ENCODE measurements around the gene LRRC47. TPM values are rescaled to one million over a fixed set of nuclear protein-coding genes. Genes with fewer than 3 reads are reported as not detected.

LRRC47 gene
- total RNA-seq, 5 donors from 2014 or later (not counting 1 experiment from before 2014, with no cell fraction given): 37.3 to 49.1 (median 44.5) TPM

DNA sequence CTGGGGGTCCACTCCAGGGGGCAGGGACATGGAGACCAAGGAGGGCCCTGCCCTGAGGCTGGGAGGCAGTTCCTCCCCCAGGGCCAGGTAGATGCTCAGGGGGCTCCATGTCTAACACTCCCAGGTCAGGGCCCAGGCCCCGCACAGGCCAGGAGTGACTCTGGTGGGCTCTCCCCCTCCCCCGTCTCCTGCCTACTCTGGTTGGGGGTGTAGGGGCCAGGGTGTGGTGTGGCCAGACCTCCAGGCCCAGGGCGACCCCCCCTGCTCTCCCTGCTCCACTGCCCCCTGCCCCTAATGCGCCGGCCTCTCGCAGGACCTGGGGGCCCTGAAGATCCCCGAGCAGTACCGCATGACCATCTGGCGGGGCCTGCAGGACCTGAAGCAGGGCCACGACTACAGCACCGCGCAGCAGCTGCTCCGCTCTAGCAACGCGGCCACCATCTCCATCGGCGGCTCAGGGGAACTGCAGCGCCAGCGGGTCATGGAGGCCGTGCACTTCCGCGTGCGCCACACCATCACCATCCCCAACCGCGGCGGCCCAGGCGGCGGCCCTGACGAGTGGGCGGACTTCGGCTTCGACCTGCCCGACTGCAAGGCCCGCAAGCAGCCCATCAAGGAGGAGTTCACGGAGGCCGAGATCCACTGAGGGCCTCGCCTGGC lies 63.7 kb downstream of the LRRC47 start:
- no peaks in the 10 kb centered on the region for H3K4me1 ChIP-seq (ENCODE audit: control insufficient read depth in 1 of 2, extremely low read depth in 1 of 2, insufficient read depth in 2 of 2, low read length in 2 of 2)
- POLR2A ChIA-PET: no interaction called here
- no peaks in the 10 kb centered on the region for H3K9me3 ChIP-seq

GRCh38 chr1:3731583-3732433 lies 64.5 kb downstream of the LRRC47 start:
- Histone ChIP-seq H3K4me3 (ENCODE audit: control insufficient read depth in 1 of 2, extremely low read depth in 1 of 2, low read length in 1 of 2) (no peak overlapping the region), H3K27me3 (replicated peaks in 1 of 2; ENCODE audit: control insufficient read depth in 2 of 2, extremely low read depth in 1 of 2, insufficient read depth in 2 of 2, low read length in 1 of 2) (peaks cover 0 to 47% of the 10 kb centered on the region in 2 experiments), H3K9me3 (no peaks in the 10 kb centered on the region), H3K4me1 (ENCODE audit: control insufficient read depth in 1 of 2, extremely low read depth in 1 of 2, insufficient read depth in 2 of 2, low read length in 2 of 2) (no peaks in the 10 kb centered on the region), H3K27ac (ENCODE audit: low read length) (no peak overlapping the region), H3K36me3 (ENCODE audit: control insufficient read depth in 2 of 2, extremely low read depth in 1 of 2, insufficient read depth in 1 of 2, low read length in 1 of 2) (peaks cover 0 to 6% of the 10 kb centered on the region in 2 donors)
- Mint-ChIP-seq H3K4me1 (no peaks in the 10 kb centered on the region), H3K9me3 (no peaks in the 10 kb centered on the region), H3K4me3 (no peak overlapping the region), H3K27me3 (peaks cover 3 to 7% of the 10 kb centered on the region in 2 donors), H3K36me3 (peaks cover under 1% of the 10 kb centered on the region), H3K27ac (no peak overlapping the region)
- CTCF ChIA-PET: no interaction called here
- DNase-seq (no peak), ATAC-seq (replicated peaks in 1 of 4) (no peak)
- POLR2A ChIA-PET: no interaction called here
- 90% methylated on average over 18 of the region's 25 CpGs for WGBS (ENCODE audit: insufficient coverage)

More for the DNA sequence above, 63.7 kb downstream of the LRRC47 start:
- DNase-seq (no peak), ATAC-seq (replicated peaks in 1 of 4) (no peak)
- H3K4me1 Mint-ChIP-seq: no peaks in the 10 kb centered on the region
- Histone ChIP-seq H3K36me3 (ENCODE audit: control insufficient read depth in 2 of 2, extremely low read depth in 1 of 2, insufficient read depth in 1 of 2, low read length in 1 of 2) (peaks cover 0 to 6% of the 10 kb centered on the region in 2 donors), H3K27me3 (replicated peaks in 1 of 2; ENCODE audit: control insufficient read depth in 2 of 2, extremely low read depth in 1 of 2, insufficient read depth in 2 of 2, low read length in 1 of 2) (peaks cover 0 to 39% of the 10 kb centered on the region in 2 experiments), H3K27ac (ENCODE audit: low read length) (no peak overlapping the region), H3K4me3 (ENCODE audit: control insufficient read depth in 1 of 2, extremely low read depth in 1 of 2, low read length in 1 of 2) (no peak overlapping the region)
- peaks cover 3 to 7% of the 10 kb centered on the region in 2 donors for H3K27me3 Mint-ChIP-seq
- H3K9me3 Mint-ChIP-seq: no peaks in the 10 kb centered on the region
- 50% methylated on average over 33 of the region's 37 CpGs for WGBS (ENCODE audit: insufficient coverage)
- H3K27ac Mint-ChIP-seq: no peak overlapping the region
- H3K36me3 Mint-ChIP-seq: peaks cover 6% of the 10 kb centered on the region
- CTCF ChIA-PET: no interaction called here
- no peak overlapping the region for H3K4me3 Mint-ChIP-seq

GRCh38 chr1:3730543-3731247 lies 65.6 kb downstream of the LRRC47 start:
- H3K4me3 ChIP-seq (ENCODE audit: control insufficient read depth in 1 of 2, extremely low read depth in 1 of 2, low read length in 1 of 2): no peak overlapping the region
- WGBS (ENCODE audit: insufficient coverage): 65% methylated on average over 25 of the region's 25 CpGs
- CTCF ChIA-PET: interaction anchor here in 1 of 2 donors (0.7 kb wide), 1 partner anchor 240 kb away, joined by 3 read pairs; no protein-coding TSS in a partner anchor
- H3K27me3 ChIP-seq (replicated peaks in 1 of 2; ENCODE audit: control insufficient read depth in 2 of 2, extremely low read depth in 1 of 2, insufficient read depth in 2 of 2, low read length in 1 of 2): peaks cover 0 to 48% of the 10 kb centered on the region in 2 experiments
- H3K9me3 Mint-ChIP-seq: no peaks in the 10 kb centered on the region
- ATAC-seq (replicated peaks in 1 of 4) (no peak), DNase-seq (no peak)
- no peaks in the 10 kb centered on the region for H3K4me1 Mint-ChIP-seq
- peaks cover 3 to 7% of the 10 kb centered on the region in 2 donors for H3K27me3 Mint-ChIP-seq
- H3K27ac Mint-ChIP-seq: no peak overlapping the region
- peaks cover 0 to 2% of the 10 kb centered on the region in 2 donors for H3K36me3 ChIP-seq (ENCODE audit: control insufficient read depth in 2 of 2, extremely low read depth in 1 of 2, insufficient read depth in 1 of 2, low read length in 1 of 2)
- H3K4me3 Mint-ChIP-seq: no peak overlapping the region
- H3K36me3 Mint-ChIP-seq: no peaks in the 10 kb centered on the region
- no peaks in the 10 kb centered on the region for H3K4me1 ChIP-seq (ENCODE audit: control insufficient read depth in 1 of 2, extremely low read depth in 1 of 2, insufficient read depth in 2 of 2, low read length in 2 of 2)
- H3K9me3 ChIP-seq: no peaks in the 10 kb centered on the region
- H3K27ac ChIP-seq (ENCODE audit: low read length): no peak overlapping the region
- POLR2A ChIA-PET: no interaction called here

DNA sequence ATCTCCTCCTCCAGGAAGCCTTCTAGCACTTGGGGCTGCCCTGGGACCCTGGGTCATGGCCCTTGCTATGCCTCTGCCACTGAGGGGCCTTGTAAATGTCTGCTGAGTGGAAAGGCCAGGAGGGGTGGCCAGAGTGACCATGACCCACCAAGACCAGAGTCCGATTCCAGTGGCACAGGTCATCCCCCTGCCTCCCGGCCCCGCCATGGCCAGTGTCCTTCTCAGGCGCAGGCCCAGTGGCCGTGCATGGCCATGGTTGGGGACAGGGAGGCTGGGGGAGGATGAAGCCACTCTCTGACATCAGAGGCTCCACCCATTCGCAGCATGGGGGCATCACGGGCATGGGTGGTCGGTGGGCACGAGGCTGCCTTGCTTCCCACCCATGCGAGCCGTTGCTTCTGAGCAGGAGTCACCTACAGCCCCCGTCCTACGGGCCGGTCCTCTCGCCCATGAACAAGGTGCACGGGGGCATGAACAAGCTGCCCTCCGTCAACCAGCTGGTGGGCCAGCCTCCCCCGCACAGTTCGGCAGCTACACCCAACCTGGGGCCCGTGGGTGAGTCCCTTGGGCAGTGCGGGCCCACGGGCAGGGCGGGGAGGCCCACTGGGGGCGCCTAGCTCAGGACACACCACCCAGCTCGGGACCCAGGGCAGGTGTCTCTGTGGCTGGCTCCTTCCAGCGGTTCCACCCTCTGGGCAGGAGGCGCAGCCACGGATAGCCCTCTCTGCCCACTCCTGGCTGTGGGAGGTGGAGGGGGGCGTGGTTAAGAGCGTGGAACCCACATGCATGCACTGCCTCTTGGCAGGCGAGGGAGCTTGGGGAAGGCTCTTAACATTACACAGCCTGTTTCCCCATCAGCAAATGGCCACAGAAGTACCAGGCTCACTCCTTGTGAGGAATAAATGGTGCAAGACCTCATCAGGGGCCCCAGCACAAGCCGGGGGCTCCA lies 66.4 kb downstream of the LRRC47 start:
- DNase-seq (no peak), ATAC-seq (replicated peaks in 1 of 4) (no peak)
- no peak overlapping the region for H3K27ac Mint-ChIP-seq
- POLR2A ChIA-PET: no interaction called here
- Histone ChIP-seq H3K9me3 (no peaks in the 10 kb centered on the region), H3K27me3 (replicated peaks in 1 of 2; ENCODE audit: control insufficient read depth in 2 of 2, extremely low read depth in 1 of 2, insufficient read depth in 2 of 2, low read length in 1 of 2) (peaks cover 0 to 51% of the 10 kb centered on the region in 2 experiments), H3K4me1 (ENCODE audit: control insufficient read depth in 1 of 2, extremely low read depth in 1 of 2, insufficient read depth in 2 of 2, low read length in 2 of 2) (no peaks in the 10 kb centered on the region), H3K27ac (ENCODE audit: low read length) (no peak overlapping the region), H3K36me3 (ENCODE audit: control insufficient read depth in 2 of 2, extremely low read depth in 1 of 2, insufficient read depth in 1 of 2, low read length in 1 of 2) (no peaks in the 10 kb centered on the region), H3K4me3 (ENCODE audit: control insufficient read depth in 1 of 2, extremely low read depth in 1 of 2, low read length in 1 of 2) (no peak overlapping the region)
- no peak overlapping the region for H3K4me3 Mint-ChIP-seq
- H3K4me1 Mint-ChIP-seq: no peaks in the 10 kb centered on the region
- WGBS (ENCODE audit: insufficient coverage): 83% methylated on average over 23 of the region's 32 CpGs
- H3K9me3 Mint-ChIP-seq: no peaks in the 10 kb centered on the region
- H3K27me3 Mint-ChIP-seq: peaks cover 3 to 7% of the 10 kb centered on the region in 2 donors
- no peaks in the 10 kb centered on the region for H3K36me3 Mint-ChIP-seq
- CTCF ChIA-PET: no interaction called here

Other genes starting within 250 kb of the LRRC47 start
- gene MEGF6, start 185.0 kb downstream of the LRRC47 start, total RNA-seq: 100 to 1,000 TPM in 3 of 5 donors, 10 to 100 TPM in 2; 63.3 to 213 (median 193) TPM
- 10 to 100 TPM; 36.7 to 48.5 (median 45.4) TPM for gene TPRG1L, start 171.5 kb downstream of the LRRC47 start, total RNA-seq
- 10 to 100 TPM; 33.7 to 44.9 (median 39.8) TPM for gene WRAP73, start 146.4 kb downstream of the LRRC47 start, total RNA-seq
- under 1 TPM in 4 of 5 donors, not detected in 1; 0.12 to 0.21 (median 0.18) TPM for gene TP73, start 144.0 kb downstream of the LRRC47 start, total RNA-seq
- gene CCDC27, start 44.0 kb downstream of the LRRC47 start, total RNA-seq: not detected
- gene SMIM1, start 23.7 kb downstream of the LRRC47 start, total RNA-seq: 1 to 10 TPM; 1.3 to 6.2 (median 4.2) TPM
- gene CEP104, start 60.7 kb upstream of the LRRC47 start, total RNA-seq: 10 to 100 TPM; 39.9 to 64.7 (median 58.5) TPM
- gene DFFB, start 61.0 kb upstream of the LRRC47 start, total RNA-seq: 10 to 100 TPM; 14.9 to 24.1 (median 18.5) TPM
- gene C1orf174, start 103.8 kb upstream of the LRRC47 start, total RNA-seq: 10 to 100 TPM; 15.7 to 34.7 (median 33.4) TPM

All from T-cell (primary cell).